Lower leg skin (tissue), 3 donors: ENCODE measurements around the gene UBA52.

Source experiments
- POLR2A ChIP-seq, 2 donors: fragments of 450-650 bp; IDR thresholded peaks; one replicate each; pipeline ENCODE4 v1.6.1; 2016 to 2017; ENCODE audit warnings: antibody characterized with exemption in 2 of 2, mild to moderate bottlenecking in 1 of 2, moderate library complexity in 1 of 2
- TF ChIP-seq, protein P1 (sequence below), 3 donors: fragments of 450-650 bp; IDR thresholded peaks; one replicate each; pipeline ENCODE4 v1.5.1; 2016; ENCODE audit warnings: antibody characterized with exemption in 3 of 3, mild to moderate bottlenecking in 3 of 3, moderate library complexity in 2 of 3

DNA sequence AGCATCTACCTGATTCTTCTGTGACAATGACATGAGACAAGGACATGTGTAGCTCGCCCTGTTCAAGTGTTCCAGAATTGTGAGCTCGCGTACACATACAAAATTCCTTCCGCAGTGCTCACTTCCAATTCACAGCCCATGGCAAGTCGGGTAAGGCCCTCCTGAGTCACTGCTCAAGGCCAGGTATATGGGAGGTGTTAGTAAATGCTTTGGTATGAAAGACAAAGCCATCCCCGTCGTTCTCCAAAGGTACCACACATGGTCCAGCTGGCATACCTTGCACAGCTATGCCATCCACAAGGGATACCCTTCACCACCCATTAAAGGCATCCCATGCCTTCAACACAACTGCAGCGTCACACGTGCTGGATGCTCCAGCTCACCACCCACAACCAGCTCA, 45.3 kb upstream of the UBA52 start:
- TF ChIP-seq, protein P1, sequence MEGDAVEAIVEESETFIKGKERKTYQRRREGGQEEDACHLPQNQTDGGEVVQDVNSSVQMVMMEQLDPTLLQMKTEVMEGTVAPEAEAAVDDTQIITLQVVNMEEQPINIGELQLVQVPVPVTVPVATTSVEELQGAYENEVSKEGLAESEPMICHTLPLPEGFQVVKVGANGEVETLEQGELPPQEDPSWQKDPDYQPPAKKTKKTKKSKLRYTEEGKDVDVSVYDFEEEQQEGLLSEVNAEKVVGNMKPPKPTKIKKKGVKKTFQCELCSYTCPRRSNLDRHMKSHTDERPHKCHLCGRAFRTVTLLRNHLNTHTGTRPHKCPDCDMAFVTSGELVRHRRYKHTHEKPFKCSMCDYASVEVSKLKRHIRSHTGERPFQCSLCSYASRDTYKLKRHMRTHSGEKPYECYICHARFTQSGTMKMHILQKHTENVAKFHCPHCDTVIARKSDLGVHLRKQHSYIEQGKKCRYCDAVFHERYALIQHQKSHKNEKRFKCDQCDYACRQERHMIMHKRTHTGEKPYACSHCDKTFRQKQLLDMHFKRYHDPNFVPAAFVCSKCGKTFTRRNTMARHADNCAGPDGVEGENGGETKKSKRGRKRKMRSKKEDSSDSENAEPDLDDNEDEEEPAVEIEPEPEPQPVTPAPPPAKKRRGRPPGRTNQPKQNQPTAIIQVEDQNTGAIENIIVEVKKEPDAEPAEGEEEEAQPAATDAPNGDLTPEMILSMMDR (IDR thresholded peaks at IDR 0.05) = no peak
- TF ChIP-seq POLR2A (IDR thresholded peaks at IDR 0.05) = no peak
